NCI-H1105 (cell line): ENCODE measurements around the gene PFKP.

Source experiments
- DNase-seq: peaks from one replicate; lab custom pipeline; 2025; lab: John Stamatoyannopoulos, UW

PFKP gene

DNA sequence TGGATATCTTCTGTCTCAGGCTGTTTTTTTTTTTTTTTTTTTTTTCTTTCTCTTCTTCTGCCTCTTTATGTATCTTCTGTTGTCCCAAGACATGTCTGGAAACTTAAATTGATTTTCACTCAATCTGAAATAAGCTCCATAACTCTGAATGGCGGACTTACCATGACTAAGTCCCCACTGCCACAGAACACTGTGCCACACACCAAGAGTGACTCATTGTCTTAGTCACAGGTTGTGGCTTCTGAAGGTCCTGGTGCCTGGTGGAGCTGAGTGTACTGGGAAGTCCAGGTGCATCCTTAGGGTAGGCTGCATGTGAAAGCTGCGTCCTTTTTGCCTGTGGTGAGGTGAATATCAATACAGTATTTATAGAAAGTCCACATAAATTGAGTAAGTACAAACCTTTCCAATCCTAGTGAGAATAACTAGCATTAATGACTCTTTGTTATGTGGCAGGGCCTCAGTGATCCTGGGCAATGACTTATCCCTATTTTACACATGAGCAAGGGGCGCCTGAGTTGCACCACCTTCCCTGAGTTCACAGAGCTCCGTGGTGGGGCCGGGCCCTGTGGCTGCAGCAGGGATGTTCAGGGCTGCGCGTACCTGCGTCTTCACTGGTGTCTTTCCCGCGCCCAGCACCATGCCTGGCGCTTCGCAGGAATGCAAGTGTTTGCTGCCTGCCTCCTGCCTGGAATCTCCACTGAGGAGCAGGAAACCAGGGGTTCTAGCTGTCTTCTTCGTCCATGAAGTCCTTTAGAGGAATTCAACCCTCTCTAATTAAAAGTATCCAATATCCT is 4.3 kb downstream of the PFKP start:
- DNase-seq, result no peak

- no peak for DNase-seq
Observed at GRCh38 chr10:3072641-3073360, 5.5 kb downstream of the PFKP start.

- no peak for DNase-seq
Observed at GRCh38 chr10:3074145-3074665, 6.9 kb downstream of the PFKP start.

- no peak for DNase-seq
Observed at GRCh38 chr10:3074985-3075600, 7.7 kb downstream of the PFKP start.

GRCh38 chr10:3076138-3076537 is 8.8 kb downstream of the PFKP start:
- no peak for DNase-seq

DNA sequence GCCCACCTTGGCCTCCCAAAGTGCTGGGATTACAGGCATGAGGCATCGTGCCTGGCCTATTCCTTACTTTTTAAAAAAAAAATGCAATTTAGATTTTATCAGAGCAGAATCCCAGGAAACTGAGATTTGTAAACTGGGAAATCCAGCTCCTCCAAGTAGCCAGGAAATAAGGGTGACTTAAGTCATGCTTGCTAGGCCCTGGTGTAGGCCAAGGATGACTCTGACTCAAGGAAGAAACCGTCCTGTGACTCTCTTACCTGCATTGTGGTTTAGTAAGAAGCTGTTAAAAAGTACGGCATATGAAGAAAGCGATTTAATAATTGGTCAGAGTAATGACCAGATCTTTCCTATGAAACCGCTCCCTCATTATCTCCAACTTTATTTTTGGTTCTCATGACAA is 10.2 kb downstream of the PFKP start:
- DNase-seq, result no peak

DNA sequence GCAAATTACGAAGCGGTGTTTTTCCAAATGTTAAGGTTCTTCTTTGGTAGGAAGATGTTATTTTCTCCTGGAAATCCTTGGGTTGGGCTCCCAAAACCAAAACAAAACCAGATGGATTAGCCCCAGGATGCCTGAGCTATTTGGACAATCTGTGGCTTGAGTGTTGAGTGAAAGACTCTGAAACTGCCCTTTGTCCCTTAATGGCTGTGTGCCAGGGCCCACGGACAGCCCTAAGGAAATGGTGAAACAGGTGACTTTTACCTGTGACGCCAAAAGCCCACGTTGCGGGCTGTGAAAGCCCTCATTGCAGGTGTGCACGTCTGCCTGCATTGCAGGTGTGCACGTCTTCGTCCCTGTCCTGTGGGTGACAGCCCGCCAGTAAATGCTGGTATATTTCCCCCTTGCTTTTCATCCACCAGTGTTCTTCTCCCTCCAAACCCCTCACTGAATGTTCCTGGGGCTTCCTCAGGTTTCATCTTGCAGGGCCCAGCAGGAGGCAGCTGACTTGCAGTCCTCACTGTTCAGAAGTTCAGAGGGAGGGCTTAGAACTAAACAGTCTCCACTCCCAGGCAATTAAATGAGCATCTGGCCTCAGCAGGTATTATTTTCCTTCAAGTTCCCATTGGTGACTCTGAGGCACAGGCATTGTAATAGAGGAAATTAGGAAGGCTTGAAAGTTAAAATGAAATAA is 10.7 kb downstream of the PFKP start:
- DNase-seq, result no peak

DNA sequence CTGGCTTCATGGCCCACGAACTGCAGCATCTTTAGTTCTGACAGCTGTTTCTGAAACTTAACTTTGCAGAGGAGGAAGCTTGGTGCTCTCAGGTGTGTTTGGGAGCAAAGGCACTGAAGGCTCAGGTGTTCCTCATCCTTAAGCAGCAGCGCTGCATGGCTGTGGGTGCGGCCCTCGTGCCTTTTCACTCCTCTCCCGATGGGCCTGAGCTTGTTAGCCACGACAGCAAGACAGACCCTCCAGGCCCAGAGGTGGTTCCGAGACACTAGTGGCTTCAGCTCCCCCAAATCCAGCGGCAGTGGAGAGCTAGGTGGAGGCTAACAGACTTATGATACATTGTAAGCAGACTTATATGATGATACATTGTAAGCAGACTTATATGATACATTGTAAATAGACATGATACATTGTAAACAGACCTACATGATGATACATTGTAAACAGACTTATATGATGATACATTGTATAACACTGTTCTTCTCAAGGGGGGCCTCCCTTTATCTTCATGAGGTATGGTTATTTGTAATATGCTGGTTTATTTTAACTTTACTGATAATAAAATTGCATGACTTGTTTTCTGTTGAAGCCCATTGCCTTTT is 14.1 kb downstream of the PFKP start:
- DNase-seq, result no peak

DNA sequence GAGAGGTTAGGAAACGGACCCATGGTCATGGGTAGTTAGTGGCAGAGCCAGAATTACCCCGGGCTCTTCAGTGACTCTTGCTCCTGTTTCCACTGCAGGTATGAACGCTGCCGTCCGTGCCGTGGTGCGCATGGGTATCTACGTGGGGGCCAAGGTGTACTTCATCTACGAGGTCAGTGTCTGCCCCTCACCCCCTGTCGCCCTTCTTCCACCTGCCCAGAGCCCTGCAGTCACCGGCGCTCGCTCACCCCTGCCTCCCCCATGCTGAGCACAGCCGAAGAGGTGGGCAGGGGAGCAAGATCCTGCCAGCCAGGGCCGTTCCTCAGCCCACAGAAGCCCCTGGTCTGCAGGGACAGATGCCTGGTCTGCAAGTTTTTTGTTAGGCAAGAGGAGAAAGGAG is 14.9 kb downstream of the PFKP start:
- no peak for DNase-seq

DNA sequence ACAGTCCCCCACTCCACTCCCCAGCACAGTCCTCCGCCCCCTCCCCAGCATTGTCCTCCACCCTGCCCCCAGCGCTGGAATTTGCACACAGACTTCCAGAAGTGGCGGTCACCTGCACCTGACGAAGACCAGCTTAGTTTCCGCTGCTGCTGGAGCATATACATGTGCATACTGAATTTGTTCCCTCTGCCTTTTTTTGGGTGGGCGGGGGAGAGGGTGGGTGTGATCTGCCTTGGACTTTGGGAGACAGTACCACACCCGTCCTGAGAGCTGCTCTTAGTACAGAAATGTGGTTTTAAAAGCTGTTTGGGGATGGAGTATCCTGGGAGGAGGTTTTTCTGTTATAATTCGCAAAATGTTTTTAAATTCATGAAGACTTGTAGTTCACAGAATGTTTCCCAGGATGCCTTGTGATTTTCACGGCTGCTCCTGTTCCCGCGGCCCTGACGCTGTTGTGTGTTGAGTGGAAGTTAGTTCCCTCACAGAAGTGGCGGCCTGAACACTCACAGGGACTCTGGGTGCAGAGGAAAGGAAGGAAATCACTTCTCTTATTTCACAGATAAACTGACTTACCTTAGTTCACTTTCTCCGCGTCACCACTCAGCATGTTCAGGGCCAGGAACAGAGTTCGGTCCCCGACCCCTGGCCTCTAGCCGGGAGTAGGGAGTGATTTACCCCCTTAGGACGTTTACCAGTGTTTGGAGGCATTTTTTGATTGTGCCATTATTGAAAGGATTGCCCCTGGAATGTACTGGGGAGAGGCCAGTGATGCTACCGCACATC is 18.6 kb downstream of the PFKP start:
- DNase-seq, result no peak

DNA sequence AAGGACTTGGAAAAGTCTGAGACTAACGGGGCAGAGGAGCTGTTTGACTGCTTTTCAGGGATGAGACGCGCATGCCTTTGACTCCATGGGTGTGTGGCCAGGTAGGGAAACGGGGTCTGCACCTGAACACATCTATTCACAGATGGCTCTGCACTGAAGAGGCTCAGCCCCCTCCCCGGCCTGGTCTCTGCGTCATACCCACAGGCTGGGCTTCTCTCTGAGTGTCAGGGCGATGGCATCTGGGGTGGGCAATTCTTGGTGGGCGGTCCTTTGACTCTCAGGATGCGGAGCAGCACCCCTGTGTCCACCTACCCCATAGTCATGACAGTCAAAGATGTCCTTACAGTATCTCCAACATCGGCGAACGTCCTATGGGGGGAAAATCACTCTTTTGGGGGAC is 23.0 kb downstream of the PFKP start:
- DNase-seq, result no peak

GRCh38 chr10:3090914-3091787 is 23.8 kb downstream of the PFKP start:
- no peak for DNase-seq

GRCh38 chr10:3091921-3092320 is 24.6 kb downstream of the PFKP start:
- DNase-seq, result no peak

- DNase-seq, result no peak
Observed at GRCh38 chr10:3093996-3094395, 26.6 kb downstream of the PFKP start.

- no peak for DNase-seq
Observed at GRCh38 chr10:3094609-3095036, 27.3 kb downstream of the PFKP start.

DNA sequence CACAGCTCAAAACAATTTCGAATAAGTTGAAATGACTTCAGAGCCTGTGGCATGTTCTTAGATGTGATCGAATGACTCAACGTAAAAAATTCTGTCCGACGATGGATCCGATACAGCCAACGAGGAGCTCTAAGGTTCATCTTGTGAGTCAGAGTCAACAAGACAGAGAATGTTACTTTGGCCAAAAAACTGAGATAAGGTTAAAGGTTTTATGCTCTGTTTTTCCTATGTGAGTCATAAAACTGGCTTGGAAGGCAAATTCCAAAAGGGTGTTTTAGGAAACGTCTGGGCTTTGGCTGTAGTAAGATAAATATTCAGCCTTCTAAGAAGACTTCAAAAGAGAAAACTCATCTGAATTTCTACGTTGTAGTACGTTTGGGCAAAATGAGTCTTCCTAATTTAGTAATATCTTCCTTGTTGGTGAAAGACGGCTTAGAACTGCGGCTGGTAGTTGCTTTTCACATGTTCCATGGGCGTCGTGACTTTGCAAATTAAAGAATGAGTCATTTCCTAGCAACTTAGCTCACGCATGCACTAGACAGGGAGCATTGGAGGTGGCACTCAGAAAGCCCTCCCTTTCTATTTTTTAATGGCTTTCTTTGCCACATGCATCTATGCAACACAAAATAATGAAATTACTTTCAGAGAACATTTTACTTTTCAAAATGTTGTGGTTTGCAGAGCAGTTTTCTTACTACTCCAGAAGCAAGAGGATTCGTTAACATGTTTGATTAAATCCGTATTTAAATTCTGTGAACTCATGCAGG is 28.2 kb downstream of the PFKP start:
- DNase-seq, result no peak

- DNase-seq, result no peak
Observed at GRCh38 chr10:3096149-3096548, 28.8 kb downstream of the PFKP start.

DNA sequence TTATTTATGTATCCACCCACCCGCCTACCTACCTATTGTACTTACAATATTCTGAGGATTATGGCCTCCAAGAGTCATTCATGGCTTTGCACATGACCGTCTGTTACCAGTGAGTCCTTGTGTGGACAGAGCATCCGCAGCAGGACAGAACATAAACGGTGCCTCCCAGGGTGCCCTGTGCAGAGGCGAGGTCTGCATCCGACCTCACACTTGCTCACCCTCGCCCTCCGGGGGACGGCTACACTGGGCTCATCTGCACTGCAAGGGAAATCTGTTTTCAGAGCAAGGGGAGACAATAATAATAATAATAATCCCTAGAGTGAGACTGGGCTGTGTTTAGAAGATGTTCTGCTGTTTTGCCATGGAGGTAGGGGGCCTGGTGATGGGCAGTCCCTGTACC is 29.8 kb downstream of the PFKP start:
- no peak for DNase-seq

GRCh38 chr10:3098689-3099088 is 31.3 kb downstream of the PFKP start:
- DNase-seq, result no peak
